ENCODE measurements around the gene F3.

Gene F3

DNA sequence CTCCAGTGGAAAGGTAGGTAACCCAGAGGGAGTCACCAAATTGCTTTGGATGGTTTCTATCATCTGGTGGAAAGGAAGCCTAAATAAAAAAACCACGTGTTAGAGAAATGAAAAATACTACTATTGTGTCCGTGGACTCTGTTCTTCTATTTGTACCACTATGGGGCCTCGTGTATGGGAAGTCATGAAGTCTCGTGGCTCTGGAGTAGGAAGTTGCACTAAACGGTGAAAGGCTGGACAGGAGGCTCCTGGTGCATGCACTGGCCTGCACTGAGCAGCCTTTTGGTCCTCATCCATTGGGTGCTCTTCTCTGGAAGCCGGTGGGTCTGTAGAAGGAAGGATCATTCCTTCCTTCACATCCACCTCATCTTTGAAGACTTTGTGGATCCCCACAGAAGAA lies 17.0 kb downstream of the F3 start:
- H3K36me3 Mint-ChIP-seq = peaks cover 6% of the 10 kb centered on the region
- H3K27ac Mint-ChIP-seq = no peak overlapping the region

DNA sequence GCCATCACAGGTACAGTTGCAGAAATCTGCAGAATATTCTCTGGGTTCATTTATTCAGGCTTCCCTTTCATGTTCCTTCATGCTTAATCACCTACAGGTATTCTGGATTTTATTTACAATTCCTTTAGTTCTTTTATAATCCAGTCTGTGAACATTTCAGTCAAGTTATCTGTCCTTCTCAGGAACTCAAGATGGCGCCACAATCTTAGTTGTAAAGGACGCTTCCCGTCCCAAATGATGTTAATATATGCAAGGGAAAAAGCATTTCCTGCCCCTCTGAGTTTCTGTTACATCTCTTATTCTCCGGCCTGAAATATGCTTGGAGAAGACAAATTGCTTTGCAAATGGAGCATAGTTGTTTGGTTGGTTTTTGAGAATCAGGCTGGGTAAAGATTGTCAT lies 19.3 kb downstream of the F3 start:
- DNase-seq (ENCODE audit: low spot score in 2 of 2) (no peak), ATAC-seq (no peak)
- Mint-ChIP-seq H3K4me1 (no peaks in the 10 kb centered on the region), H3K27ac (no peak overlapping the region), H3K9me3 (no peaks in the 10 kb centered on the region), H3K4me3 (no peak overlapping the region), H3K36me3 (peaks cover 12% of the 10 kb centered on the region)

More for the DNA sequence above, 17.0 kb downstream of the F3 start:
- no peak for ATAC-seq
- H3K4me1 Mint-ChIP-seq = no peaks in the 10 kb centered on the region
- DNase-seq (ENCODE audit: low spot score in 2 of 2) = no peak
- H3K4me3 Mint-ChIP-seq = no peak overlapping the region
- H3K9me3 Mint-ChIP-seq = no peaks in the 10 kb centered on the region

DNA sequence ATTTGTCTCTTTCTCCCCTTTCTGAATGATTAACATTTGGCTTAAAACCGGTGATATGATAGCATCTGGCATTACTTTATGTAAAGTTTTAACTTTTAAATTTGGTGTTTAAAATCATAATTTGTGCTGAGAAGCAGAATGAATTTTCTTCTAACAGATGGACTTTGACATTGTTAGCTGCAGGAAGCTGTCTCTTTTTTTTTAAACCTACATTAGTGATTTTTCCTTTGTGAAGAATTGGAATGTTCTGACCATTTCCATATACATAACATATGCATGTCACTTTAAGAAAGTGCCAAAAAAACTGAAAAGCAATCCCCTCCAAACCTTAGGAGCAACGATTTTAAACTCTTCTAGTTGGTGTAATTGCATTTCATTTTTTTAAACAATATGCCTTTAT lies 22.2 kb downstream of the F3 start:
- DNase-seq (ENCODE audit: low spot score in 2 of 2) = no peak
- ATAC-seq = no peak
- H3K4me3 Mint-ChIP-seq = no peak overlapping the region
- H3K36me3 Mint-ChIP-seq = peaks cover 12% of the 10 kb centered on the region
- no peaks in the 10 kb centered on the region for H3K9me3 Mint-ChIP-seq
- H3K27ac Mint-ChIP-seq = no peak overlapping the region
- H3K4me1 Mint-ChIP-seq = no peaks in the 10 kb centered on the region

DNA sequence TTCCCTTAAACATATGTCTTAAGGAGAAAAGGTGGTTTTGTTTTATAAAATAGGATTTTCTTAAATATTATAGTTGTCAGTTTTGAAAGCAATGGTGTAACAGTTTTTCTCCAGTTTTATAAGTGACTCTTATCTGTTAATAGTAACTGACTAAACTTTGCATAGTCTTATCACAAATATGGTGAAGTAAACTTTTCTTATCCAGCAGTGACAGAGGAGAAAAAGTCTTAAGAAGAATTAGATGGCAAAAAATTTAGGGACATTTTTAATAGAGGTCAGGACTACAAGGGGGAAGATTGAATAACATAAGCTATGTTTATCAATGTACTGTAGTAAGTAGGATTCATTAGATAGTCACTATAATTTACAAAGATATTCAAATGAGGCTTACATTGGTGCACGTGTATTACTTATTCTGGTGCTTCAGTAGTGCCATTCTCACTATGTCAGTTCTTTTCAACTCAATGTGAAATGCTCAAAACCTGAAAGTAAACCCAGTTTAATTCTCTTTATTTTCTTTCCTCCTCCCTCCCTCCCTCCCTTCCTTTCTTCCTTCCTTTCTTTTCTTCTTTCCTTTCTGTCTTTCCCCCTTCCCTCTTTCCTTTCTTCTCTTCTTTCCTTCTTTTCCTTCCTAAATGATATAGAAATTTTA lies 26.1 kb downstream of the F3 start:
- Mint-ChIP-seq H3K36me3 (peaks cover 12% of the 10 kb centered on the region), H3K4me3 (no peak overlapping the region), H3K4me1 (no peaks in the 10 kb centered on the region), H3K9me3 (no peaks in the 10 kb centered on the region), H3K27ac (no peak overlapping the region)
- no peak for DNase-seq (ENCODE audit: low spot score in 2 of 2)
- no peak for ATAC-seq

DNA sequence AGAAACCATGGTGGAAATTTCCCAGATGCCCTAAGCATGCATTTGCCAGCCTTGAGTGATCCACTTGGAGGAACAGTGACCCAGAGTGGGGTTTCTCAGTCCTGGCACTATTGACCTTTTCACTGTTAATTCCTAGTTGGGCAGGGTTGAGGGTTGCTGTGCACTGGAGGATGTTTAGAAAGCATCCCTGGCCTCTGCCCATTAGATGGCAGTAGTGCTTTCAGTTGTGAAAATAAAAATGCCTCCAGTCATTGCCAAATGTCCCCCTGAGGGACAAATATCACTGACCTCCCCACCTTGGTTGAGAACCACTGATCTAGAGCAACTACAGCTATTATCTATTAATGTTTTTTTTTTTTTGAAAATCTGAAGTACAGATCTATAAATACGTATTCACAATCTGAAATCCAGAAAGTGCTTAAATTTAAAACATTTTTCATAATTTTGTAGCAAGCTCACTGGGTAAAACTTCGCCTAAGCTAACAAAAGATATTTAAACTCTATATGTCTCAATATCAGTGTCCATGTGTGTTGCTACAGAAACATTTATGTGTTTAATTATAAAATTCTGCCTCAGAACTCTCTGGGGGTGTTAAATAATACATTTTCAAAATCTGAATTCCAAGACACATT lies 27.3 kb downstream of the F3 start:
- DNase-seq (ENCODE audit: low spot score in 2 of 2) = no peak
- ATAC-seq = no peak
- Mint-ChIP-seq H3K4me3 (no peak overlapping the region), H3K4me1 (no peaks in the 10 kb centered on the region), H3K36me3 (peaks cover 2% of the 10 kb centered on the region), H3K27ac (no peak overlapping the region), H3K9me3 (no peaks in the 10 kb centered on the region)

DNA sequence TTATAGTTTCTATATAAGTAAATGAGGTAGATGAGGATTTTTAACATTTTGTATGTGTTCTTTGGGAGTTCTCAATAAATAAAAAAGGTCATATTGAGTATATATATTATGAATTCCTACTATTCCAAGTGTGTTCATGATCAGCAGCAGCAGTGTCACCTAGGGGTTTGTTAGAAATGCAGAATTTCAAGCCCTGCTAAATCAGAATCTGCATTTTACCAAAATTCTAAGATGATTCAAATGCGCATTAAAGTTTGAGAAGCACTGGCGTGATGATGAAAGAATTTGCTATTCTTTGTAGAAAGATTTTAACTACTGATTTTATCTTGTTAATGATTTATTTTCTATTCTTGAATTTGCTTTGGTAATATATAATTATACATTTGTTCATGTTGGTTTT lies 28.7 kb downstream of the F3 start:
- H3K36me3 Mint-ChIP-seq = no peaks in the 10 kb centered on the region
- no peaks in the 10 kb centered on the region for H3K9me3 Mint-ChIP-seq
- H3K4me1 Mint-ChIP-seq = no peaks in the 10 kb centered on the region
- no peak overlapping the region for H3K27ac Mint-ChIP-seq
- DNase-seq (ENCODE audit: low spot score in 2 of 2) (no peak), ATAC-seq (no peak)
- H3K4me3 Mint-ChIP-seq = no peak overlapping the region

DNA sequence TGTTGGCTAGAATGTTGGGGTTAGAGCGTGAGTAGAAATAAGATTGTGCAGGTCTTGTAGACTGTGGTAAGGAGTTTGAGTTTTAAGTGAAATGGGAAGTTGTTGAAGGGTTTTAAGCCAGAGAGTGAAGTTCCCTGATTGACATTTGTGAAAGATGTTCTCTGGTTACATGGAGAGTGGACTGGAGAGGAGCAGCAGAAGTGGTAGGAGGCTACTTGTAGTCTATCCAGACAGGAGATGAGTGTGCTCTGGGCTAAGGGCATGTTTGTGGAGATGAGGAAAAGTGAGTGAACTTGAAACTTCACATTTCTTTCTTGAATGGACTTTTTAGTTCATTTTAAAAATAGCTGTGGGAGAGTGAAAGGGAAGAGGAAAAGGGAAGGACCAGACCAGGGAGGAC lies 37.0 kb downstream of the F3 start:
- Mint-ChIP-seq H3K36me3 (peaks cover 53% of the 10 kb centered on the region), H3K4me1 (no peaks in the 10 kb centered on the region), H3K4me3 (no peak overlapping the region), H3K27ac (no peak overlapping the region), H3K9me3 (no peaks in the 10 kb centered on the region)
- no peak for ATAC-seq
- DNase-seq (ENCODE audit: low spot score in 2 of 2) = no peak

DNA sequence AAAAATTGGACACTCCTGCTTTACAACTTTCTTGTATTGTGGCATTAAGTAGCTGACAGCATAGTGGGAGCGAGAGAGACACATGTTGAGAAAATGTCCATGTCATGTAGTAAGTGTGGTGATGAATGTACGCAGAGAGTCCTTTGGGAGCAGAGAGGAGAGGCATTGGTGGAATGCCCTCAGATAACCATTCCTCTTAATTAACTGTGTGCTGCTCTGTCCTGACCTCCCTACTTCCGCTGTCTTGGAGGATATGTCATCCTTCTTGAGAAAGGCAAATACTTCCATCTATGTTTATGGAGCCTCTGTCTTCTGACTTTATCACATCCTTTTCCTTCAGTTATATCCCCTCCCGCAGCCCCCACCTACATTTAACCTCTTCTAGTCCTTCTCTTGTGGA lies 38.4 kb downstream of the F3 start:
- Mint-ChIP-seq H3K27ac (no peak overlapping the region), H3K4me1 (no peaks in the 10 kb centered on the region), H3K4me3 (no peak overlapping the region), H3K36me3 (peaks cover 67% of the 10 kb centered on the region), H3K9me3 (no peaks in the 10 kb centered on the region)
- DNase-seq (ENCODE audit: low spot score in 2 of 2) (no peak), ATAC-seq (no peak)

DNA sequence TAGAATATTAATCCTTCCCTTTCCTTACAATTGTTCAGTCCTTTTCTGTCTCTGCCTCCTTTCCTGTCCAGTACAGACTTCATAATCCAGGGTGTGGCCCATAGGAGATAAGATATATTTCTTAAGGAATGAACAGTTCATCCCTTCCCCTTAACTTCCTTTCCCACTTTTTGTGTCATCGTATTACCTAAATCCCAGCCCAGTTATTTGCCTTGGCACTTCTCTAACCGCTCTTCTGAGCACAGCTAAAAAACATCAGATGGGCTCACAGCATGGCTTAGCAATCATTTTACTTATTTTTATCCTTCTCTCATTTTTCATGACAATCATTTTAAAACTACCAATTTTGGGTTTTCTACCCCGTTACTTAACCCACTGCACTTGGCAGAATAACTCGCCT lies 39.6 kb downstream of the F3 start:
- Mint-ChIP-seq H3K4me3 (no peak overlapping the region), H3K36me3 (peaks cover 71% of the 10 kb centered on the region), H3K9me3 (no peaks in the 10 kb centered on the region), H3K27ac (no peak overlapping the region), H3K4me1 (no peaks in the 10 kb centered on the region)
- DNase-seq (ENCODE audit: low spot score in 2 of 2) = no peak
- no peak for ATAC-seq

DNA sequence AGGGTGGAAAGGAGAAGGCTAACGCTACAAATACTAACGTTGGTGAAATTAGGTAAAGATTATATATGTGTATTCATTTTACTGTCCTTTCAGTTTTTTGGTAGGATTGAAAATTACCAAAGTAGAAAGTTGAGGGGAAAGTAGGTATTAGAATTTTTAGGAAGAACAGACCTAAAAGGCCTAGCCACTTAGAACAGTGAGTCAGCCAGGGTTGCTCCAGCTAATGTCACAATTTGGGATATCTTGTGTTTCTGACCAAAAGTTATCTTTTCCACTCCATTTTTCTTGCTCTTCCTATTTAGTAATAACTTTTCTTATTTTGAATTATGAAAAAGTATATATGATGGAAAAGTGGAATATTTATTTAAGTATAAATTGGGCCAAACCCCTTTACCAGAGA lies 40.1 kb downstream of the F3 start:
- no peak for ATAC-seq

DNA sequence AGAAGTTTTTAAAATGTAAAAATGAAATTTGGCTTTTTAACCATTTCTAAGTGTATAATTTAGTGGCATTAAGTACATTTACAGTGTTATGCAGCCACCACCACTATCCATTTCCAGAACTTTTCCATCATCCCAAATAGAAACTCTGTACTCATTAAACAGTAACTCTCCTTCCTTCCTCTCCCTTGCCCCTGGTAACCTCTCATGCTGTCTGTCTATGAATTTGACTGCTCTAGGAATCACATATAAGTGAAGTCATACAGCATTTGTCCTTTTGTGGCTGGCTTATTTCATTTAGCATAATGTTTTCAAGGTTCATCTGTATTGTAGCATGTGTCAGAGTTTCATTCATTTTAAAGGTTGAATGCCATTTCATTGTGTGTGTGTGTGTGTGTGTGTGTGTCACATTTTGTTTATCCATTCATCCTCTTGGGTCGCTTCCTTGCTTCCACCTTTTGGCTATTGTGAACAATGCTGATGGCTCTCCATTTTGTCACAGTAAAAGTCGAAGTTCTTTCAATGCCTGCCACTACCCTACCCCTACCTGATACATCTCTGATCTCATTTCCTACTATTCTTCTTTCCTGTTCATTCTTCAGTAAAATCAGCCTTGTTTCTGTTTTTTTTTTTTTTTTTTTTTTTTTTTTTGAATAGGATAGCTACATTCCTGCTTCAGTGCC lies 45.3 kb downstream of the F3 start:
- Mint-ChIP-seq H3K4me3 (no peak overlapping the region), H3K4me1 (no peaks in the 10 kb centered on the region), H3K27ac (no peak overlapping the region), H3K9me3 (no peaks in the 10 kb centered on the region), H3K36me3 (peaks cover 39% of the 10 kb centered on the region)
- DNase-seq (ENCODE audit: low spot score in 2 of 2) (no peak), ATAC-seq (no peak)

More for the DNA sequence above, 40.1 kb downstream of the F3 start:
- no peak overlapping the region for H3K27ac Mint-ChIP-seq
- peaks cover 69% of the 10 kb centered on the region for H3K36me3 Mint-ChIP-seq
- H3K9me3 Mint-ChIP-seq = no peaks in the 10 kb centered on the region
- no peaks in the 10 kb centered on the region for H3K4me1 Mint-ChIP-seq
- DNase-seq (ENCODE audit: low spot score in 2 of 2) = no peak
- no peak overlapping the region for H3K4me3 Mint-ChIP-seq

DNA sequence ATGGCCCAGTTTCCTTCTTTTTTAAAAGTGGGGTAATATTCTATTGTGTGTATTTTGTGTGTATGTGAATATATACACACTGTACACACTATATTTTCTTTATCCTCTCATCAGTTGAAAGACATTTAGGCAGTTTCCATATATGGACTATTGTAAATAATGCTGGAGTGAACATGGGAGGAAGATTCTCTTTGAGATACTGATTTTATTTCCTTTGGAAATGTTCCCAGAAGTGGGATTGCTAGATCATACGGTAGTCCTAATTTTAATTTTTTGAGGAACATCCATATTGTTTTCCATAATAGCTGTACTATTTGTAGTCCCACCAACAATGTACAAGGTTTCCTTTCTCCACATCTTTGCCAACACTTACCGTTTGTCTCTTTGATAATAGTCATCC lies 51.0 kb downstream of the F3 start:
- no peak overlapping the region for H3K4me3 Mint-ChIP-seq
- peaks cover 28% of the 10 kb centered on the region for H3K36me3 Mint-ChIP-seq
- no peak for ATAC-seq
- H3K9me3 Mint-ChIP-seq = no peaks in the 10 kb centered on the region
- H3K27ac Mint-ChIP-seq = no peak overlapping the region
- no peaks in the 10 kb centered on the region for H3K4me1 Mint-ChIP-seq
- no peak for DNase-seq (ENCODE audit: low spot score in 2 of 2)

DNA sequence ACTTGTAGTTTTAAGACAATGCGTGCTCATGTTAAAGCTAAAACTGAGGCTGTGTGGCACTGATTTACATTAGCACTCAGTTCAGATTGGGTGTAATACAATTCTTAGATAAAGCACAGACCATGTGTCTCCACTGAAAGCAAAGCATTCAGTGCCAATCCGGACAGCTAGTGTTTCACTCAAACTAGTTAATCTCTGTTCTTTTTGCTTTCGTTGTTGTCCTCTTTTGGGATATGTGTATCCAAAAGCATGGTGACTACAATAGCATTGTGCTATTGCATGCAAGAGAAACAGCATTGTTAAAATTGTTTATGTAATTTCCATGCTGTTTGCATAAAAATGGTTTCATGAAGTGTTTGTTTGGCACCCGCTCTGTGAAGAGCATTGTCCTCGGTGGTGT lies 54.6 kb downstream of the F3 start:
- Mint-ChIP-seq H3K27ac (no peak overlapping the region), H3K36me3 (peaks cover 44% of the 10 kb centered on the region)
- ATAC-seq = no peak

DNA sequence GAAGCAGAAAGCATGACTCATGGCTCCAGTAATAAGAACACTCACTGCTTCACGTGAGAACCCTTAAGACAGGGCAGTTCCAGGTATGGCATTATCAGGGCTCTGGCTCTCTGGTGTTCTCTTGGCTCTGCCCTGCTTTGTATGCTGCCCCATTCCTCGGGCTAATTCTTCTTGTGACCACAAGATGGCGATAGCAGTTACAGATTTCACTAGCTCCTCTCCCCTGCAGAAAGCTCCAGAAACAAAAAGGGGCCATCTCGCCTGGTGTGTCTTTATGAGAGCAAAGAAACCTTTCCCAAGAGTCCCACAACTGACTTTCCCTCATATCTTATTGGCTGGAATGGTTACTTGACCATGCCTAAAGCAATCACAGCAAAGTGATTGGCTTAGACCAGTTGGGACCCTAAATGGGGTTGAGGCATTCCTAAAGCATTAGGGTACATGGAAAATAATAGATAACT lies 60.1 kb downstream of the F3 start:
- DNase-seq (ENCODE audit: low spot score in 2 of 2) (peak; percentile 8 to 51), ATAC-seq (peak; percentile 81)
- H3K36me3 Mint-ChIP-seq = peaks cover 23% of the 10 kb centered on the region
- H3K27ac Mint-ChIP-seq = no peak overlapping the region
- no peaks in the 10 kb centered on the region for H3K9me3 Mint-ChIP-seq
- no peak overlapping the region for H3K4me3 Mint-ChIP-seq
- H3K4me1 Mint-ChIP-seq = peaks cover 4% of the 10 kb centered on the region

More for the DNA sequence above, 54.6 kb downstream of the F3 start:
- H3K4me1 Mint-ChIP-seq = no peaks in the 10 kb centered on the region
- no peak overlapping the region for H3K4me3 Mint-ChIP-seq
- DNase-seq (ENCODE audit: low spot score in 2 of 2) = no peak
- no peaks in the 10 kb centered on the region for H3K9me3 Mint-ChIP-seq

DNA sequence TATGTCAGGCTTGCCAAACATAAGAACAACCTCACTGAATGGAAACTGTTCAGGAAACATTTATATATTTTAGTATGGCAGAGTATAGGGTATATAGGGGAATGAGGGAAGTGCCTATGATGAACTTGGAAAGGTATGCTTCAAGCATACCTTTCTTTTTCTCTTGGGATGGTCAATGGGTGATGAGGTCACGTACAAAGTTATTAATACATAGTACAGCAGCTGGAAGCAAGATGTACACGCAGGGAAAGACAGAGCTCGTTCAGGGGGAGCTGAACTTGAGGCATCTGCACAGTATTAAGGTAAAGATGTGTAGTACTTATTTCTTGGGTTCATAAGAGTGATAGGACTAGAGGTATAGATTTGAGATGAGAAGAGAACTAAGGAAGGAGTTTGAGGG lies 61.9 kb downstream of the F3 start:
- peaks cover 20% of the 10 kb centered on the region for H3K36me3 Mint-ChIP-seq
- H3K9me3 Mint-ChIP-seq = no peaks in the 10 kb centered on the region

More for the DNA sequence above, 61.9 kb downstream of the F3 start:
- Mint-ChIP-seq H3K4me1 (peaks cover 4% of the 10 kb centered on the region), H3K27ac (no peak overlapping the region), H3K4me3 (no peak overlapping the region)
- ATAC-seq (no peak), DNase-seq (ENCODE audit: low spot score in 2 of 2) (no peak)

Data from stimulated activated effector memory CD8-positive, alpha-beta T cell treated with anti-CD3 and anti-CD28 coated beads, Interleukin-12 subunit alpha, Interleukin-12 subunit beta, amount 100 ng/mL, for 72 hours (primary cell).